ENCODE measurements around the gene PRKCD.

GRCh38 chr3:53182764-53183355 lies 21.9 kb downstream of the PRKCD start:
- TF ChIP-seq CTCF (IDR thresholded peaks at IDR 0.05) (no peak), EZH2 (IDR thresholded peaks at IDR 0.05; ENCODE audit: borderline replicate concordance, insufficient read depth, low read depth, low read length, poor library complexity, severe bottlenecking) (no peak)
